GM21529 (cell line): Measurements from ENCODE around the gene LPCAT1.
"Not testable (repeated sequence)": the region's sequence is repeated elsewhere in the genome, so short reads cannot be mapped to it uniquely, and the experiment has no call there.

Experiments used
- ATAC-seq: cut with Tn5 transposase; IDR thresholded peaks from one replicate; pipeline ENCODE4 v1.9.1; 2021; ENCODE audit not compliant: unreplicated experiment

The LPCAT1 gene

DNA sequence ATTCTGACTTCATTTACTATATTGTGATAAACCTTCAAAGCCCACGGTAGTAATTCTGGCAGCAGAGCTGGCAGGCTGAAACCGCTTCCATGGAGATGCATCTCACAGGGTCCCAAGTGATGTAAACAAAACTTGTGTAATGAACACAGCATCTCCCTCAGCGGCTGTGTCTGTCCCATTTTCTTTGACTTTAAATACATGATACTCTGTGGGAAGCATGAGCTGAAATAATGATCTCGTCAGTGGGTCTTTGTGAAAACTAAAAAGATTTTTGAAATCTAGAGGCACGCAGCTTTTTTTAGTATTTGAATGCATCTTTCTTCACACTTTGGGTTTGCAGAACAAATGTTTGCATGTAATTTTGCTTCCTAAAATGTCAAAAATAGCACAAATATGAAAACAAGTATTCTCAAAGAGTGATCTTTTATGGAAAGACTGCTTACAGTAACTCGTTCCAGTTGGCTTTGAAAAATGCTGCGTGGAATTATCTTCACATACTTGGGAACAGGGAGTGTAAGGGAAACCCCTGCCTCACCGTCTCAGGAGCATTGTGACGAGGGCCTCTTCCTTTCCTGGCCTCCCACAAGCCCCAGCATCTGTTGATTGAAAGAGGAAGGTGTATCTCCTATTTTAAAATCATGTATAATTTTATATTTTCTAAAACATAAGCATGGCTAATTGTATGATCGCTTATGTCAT lies 18.1 kb upstream of the LPCAT1 start:
- no peak for ATAC-seq

- ATAC-seq, result no peak
Observed at GRCh38 chr5:1540831-1541701, 17.3 kb upstream of the LPCAT1 start.

DNA sequence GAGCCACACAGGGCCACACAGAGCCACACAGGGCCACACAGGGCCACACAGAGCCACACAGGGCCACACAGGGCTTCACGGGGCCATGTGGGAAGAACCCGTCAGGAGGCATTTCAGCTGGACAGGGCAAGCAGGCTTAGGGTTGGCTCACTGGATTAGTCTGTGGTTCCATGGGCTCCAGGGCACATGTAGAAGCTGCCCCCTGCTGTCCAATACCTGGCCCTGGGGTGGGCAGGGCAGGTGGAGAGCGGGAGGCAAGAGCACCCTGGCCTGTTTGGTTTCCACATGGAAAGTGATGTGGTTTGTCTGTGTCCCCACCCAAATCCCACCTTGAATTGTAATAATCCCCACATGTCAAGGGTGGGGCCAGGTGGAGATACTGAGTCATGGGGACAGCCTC lies 16.4 kb upstream of the LPCAT1 start:
- no peak for ATAC-seq

- not testable (repeated sequence) for ATAC-seq
Observed at GRCh38 chr5:1539393-1540161, 15.8 kb upstream of the LPCAT1 start.

DNA sequence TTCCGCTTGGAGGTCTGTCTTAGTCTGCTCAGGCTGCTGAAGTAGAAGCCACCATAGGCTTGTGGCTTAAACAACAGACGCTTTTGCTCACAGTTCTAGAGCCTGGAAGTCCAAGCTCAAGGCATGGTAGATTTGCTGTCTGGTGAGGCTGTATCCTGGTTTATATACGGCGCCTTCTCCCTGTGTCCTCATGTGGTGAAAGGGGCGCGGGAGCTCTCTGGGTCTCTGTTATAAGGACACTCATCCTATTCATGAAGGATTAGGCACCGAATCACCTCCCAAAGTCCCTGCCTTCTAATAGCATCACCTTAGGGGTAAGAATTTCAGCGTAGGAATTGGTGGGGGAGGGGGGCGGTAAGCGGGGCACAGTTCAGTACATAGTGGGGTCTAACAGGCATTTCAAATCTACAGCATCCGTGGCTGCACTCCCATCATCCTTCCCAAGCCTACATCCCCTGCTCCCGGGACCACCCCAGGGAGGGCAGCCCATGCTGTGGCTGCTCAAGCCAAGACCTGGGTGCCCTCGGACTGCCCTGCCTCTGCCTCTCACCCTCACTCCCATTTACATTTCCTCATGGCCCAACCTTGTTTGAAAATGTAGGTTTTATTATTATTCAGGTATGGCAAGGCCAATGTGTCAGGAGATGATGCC lies 15.1 kb upstream of the LPCAT1 start:
- no peak for ATAC-seq

DNA sequence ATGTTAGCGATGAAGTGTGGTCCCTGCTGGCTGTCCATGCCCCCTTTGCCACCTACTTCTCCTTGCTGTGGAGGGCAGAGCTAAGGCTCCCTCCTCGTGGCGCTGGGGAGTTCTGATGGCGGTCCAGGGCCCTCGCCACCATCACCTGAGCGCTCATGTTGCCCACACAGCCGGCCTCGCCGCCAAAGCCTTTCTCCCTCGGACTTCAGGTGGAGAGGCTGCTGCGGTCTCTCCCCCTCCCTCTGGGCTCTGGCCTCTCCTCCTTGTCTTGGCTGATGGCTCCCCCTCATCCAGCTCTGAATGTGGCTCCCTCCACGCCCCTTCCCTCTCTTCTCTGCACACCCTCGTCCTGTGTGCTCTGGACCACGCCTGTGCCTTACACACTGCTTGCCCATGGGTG lies 14.5 kb upstream of the LPCAT1 start:
- no peak for ATAC-seq

- no peak for ATAC-seq
Observed at GRCh38 chr5:1537603-1538154, 13.9 kb upstream of the LPCAT1 start.

DNA sequence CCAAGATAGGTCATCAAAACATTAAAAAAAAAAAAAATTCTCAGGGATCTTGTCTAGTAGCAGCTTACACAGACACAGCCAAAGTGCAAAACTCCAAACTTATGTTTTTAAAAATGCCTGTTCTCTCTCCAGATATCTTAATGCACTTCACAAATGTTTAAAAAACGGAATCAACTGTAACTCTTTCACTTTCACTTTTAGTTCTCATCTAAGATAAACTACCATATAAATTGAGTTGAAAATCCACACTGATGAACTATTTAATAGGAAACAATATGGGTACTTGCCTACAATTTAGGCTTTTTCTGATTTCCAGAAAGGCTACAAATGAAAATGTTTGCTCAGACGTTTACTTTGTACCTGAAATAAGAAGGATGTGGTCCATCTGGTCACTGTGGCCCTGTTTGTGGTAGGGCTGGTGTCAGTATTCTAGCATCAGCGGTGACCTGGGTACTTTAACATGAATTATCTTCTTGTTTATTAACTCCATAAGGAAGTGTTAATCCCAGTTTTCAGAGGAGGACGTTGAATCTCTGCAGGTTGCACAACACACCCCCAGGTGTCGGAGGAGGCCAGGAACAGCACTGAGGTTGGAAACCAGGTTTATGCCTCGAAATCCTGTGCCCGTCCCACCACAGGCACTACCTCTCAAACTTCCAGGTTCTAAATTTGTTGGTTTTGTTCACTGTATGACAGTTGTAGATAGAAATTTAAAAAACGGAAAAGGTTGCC lies 13.3 kb upstream of the LPCAT1 start:
- ATAC-seq, result no peak

DNA sequence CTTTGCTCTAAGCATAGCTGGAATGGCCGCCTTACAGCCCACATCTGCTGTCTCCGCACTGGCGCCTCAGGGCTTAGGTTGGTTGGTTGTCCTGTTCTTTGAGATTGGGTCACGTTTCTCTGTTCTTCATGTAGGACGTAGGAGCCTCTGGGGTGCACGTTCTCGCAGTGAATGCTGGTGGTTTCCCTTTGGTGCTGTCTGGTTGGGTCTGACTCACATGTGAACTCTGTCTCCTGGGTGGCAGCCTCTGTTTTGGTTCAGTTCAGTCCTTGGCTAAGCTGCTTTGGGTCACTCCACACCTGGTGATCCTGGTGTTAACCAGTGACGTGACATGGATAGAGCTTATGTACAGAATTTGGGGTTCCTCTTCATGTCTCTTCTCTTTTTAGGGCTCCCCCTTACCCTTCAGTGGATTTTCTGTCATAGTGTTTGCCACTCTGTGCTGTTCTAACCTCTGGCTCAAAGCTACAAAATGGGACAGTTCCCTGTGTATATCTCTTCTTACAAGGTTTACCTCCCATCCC lies 12.6 kb upstream of the LPCAT1 start:
- peak; percentile 99 for ATAC-seq

DNA sequence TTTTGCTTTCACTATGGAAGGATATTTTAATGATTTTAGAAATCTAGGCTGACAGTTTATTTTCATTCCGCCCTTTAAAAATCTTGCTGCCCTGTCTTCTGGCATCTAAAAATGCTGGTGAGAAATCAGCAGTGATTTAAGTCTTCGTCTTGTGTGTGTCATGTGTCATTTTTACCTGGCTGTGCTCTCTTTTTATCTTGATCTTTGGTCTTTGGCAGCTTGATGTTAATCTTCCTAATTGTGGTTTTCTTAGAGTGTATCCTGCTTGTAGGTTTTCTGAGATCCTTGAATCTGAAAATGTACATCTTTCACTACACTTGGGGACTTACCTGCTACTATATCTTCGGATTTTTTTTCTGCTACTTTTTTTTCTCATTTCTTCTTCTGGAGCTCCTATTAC lies 11.9 kb upstream of the LPCAT1 start:
- no peak for ATAC-seq

- ATAC-seq, result no peak
Observed at GRCh38 chr5:1532384-1532783, 8.6 kb upstream of the LPCAT1 start.

- no peak for ATAC-seq
Observed at GRCh38 chr5:1529498-1529897, 5.7 kb upstream of the LPCAT1 start.

GRCh38 chr5:1527533-1528205 lies 3.9 kb upstream of the LPCAT1 start:
- no peak for ATAC-seq

- ATAC-seq, result no peak
Observed at GRCh38 chr5:1526681-1527131, 2.9 kb upstream of the LPCAT1 start.

DNA sequence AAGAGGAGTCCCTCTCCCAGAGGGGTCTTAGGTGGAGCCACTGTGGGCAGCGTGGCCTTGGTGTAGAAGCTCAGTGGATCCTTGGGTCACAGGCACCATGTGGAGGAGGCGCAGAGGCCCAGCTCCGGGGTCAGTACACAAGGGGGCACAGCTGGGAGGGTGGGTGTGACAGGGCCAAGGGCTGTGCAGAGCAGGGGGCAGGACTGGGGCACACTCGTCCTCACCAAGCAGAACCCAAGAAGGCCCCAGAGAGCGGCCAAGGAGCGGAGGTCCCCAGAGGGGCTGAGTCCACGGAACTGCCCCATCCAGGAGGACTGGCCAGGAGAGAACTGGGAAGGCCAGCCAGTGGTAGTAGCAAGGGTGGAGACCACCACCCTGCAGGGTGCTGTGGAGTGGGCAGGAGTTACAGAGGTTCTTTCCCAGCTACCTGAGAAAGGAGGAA lies 2.5 kb upstream of the LPCAT1 start:
- no peak for ATAC-seq

DNA sequence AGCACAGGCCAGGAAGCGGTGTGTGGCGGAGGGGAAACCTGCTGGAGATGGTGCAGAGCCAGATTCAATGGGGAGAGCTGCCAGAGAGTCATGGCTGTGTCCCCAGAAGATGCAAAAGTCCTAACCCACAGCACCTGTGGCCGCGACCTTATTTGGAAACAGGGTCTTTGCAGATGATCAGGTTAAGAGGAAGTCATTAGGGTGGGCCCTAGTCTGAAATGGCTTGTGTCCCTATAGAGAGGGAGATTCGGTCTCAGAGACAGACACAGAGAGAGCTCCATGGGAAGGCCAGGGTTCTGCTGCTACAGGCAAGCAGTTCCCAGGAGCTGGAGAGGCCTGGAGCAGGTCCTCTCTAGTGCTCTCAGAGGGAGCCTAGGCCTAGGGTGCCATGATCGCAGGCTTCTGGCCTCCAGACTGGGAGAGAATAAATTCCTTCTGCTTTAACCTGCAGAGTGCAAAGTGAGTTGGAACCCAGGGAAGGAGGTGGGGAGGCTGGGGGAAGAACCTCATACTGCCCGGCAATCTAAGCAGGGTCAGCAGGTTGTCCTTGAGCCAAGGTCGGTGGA lies 1.9 kb upstream of the LPCAT1 start:
- ATAC-seq, result no peak

GRCh38 chr5:1524799-1525623 lies 1.3 kb upstream of the LPCAT1 start:
- ATAC-seq, result no peak

DNA sequence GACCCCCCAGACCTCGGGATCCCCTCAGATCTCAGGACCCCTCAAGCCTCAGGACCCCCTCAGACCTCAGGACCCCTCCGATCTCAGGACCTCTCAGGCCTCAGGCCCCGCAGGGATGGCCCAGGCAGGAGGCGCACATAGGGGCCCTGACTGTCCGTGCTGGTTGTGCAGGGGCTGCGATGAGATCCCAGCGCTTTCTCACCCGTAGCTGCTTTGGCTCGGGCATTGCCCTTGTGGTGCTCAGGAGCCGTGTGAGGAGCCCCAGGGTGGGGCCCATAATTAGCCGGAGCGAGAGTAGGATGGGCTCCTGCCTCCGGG lies 680 bp upstream of the LPCAT1 start:
- ATAC-seq, result no peak
